Caco-2 (cell line): ENCODE results near the gene NR6A1. TPM values are rescaled to one million over a fixed set of nuclear protein-coding genes. Genes with fewer than 3 reads are reported as not detected.

Experiments
- BruUV-seq: library from RNA; stranded (reverse); fragments of 400-500 nt; replicated peaks from 2 replicates; lab custom pipeline; 2021; lab: Mats Ljungman, UMichigan
- CTCF ChIA-PET: fragments of 300-600 bp; sonication (Branson Sonifier 250); formaldehyde crosslinking; loops from one replicate; lab custom pipeline; 2022; ENCODE audit warnings: antibody characterized with exemption; lab: Charles Lee
- POLR2A ChIA-PET: fragments of 300-600 bp; sonication (Branson Sonifier 250); formaldehyde crosslinking; loops from one replicate; lab custom pipeline; 2022; ENCODE audit warnings: antibody characterized with exemption; lab: Charles Lee
- DNase-seq, 2 experiments: peaks; one replicate each; pipeline versions ENCODE4 v3.0.0 to v3.0.0-alpha.2; 2020 to 2022
- H3K27me3 ChIP-seq: replicated peaks from 2 replicates; pipeline ENCODE4 v1.6.0; 2011; ENCODE audit warnings: low read length; ENCODE audit not compliant: control insufficient read depth, insufficient read depth
- H3K36me3 ChIP-seq: 2 replicates; pipeline ENCODE4 v1.5.1; 2011; ENCODE audit warnings: low read length; ENCODE audit not compliant: control insufficient read depth, insufficient read depth
- H3K4me1 ChIP-seq: fragments of 250-450 bp; sonication (Bioruptor Pico); 2 replicates; pipeline ENCODE4 v1.5.1; 2020; ENCODE audit warnings: mild to moderate bottlenecking
- H3K4me3 ChIP-seq: 2 replicates; pipeline ENCODE4 v1.5.1; 2011; ENCODE audit warnings: low read depth, mild to moderate bottlenecking, control low read depth, low read length
- H3K9me3 ChIP-seq: fragments of 250-450 bp; sonication (Bioruptor Pico); 2 replicates; pipeline ENCODE4 v1.5.1; 2020; ENCODE audit warnings: mild to moderate bottlenecking, moderate library complexity
- H3K27ac Mint-ChIP-seq: one replicate; pipeline ENCODE4 v1.8.0; 2022; ENCODE audit warnings: mixed read lengths; ENCODE audit not compliant: unreplicated experiment
- H3K27me3 Mint-ChIP-seq: one replicate; pipeline ENCODE4 v1.8.0; 2022; ENCODE audit warnings: mixed read lengths; ENCODE audit not compliant: insufficient read depth, unreplicated experiment
- H3K36me3 Mint-ChIP-seq: one replicate; pipeline ENCODE4 v1.8.0; 2022; ENCODE audit warnings: mild to moderate bottlenecking, mixed read lengths; ENCODE audit not compliant: insufficient read depth, unreplicated experiment
- H3K4me1 Mint-ChIP-seq: one replicate; pipeline ENCODE4 v1.8.0; 2022; ENCODE audit warnings: low read depth, mixed read lengths; ENCODE audit not compliant: unreplicated experiment
- H3K4me3 Mint-ChIP-seq: one replicate; pipeline ENCODE4 v1.8.0; 2022; ENCODE audit warnings: mild to moderate bottlenecking, moderate library complexity, mixed read lengths; ENCODE audit not compliant: unreplicated experiment
- H3K9me3 Mint-ChIP-seq: one replicate; pipeline ENCODE4 v1.8.0; 2022; ENCODE audit warnings: mixed read lengths; ENCODE audit not compliant: unreplicated experiment
- CTCF ChIP-seq, 2 experiments: fragments of 200-600 bp in 1 of 2; IDR thresholded peaks; 1 replicate in 1 of 2; 2 replicates in 1 of 2; pipeline versions ENCODE4 v1.5.1 to v1.8.0; 2011 to 2022; ENCODE audit warnings: antibody characterized with exemption in 1 of 2, control low read depth in 1 of 2, inconsistent platforms in 1 of 2, low read depth in 1 of 2, low read length in 1 of 2, mild to moderate bottlenecking in 1 of 2, moderate library complexity in 1 of 2; ENCODE audit not compliant: insufficient read depth in 1 of 2, severe bottlenecking in 1 of 2, unreplicated experiment in 1 of 2
- intact Hi-C: fragments of 100-400 bp; cut with micrococcal nuclease; formaldehyde crosslinking; loops from one replicate; pipeline ENCODE4 v1.10.0; 2022; ENCODE audit not compliant: unreplicated experiment
- total RNA-seq: library from RNA; stranded (reverse); gene quantifications from 2 replicates; pipeline ENCODE4 v1.2.3, GENCODE V29; 2022

The NR6A1 gene
- total RNA-seq, 1 experiment from 2014 or later, result 33.6 TPM

GRCh38 chr9:124505006-124505900 lies 265.9 kb downstream of the NR6A1 start:
- CTCF ChIA-PET, result interaction anchor here (1.2 kb wide), 1 partner anchor 392 kb away, joined by 3 read pairs; no protein-coding TSS in a partner anchor
- H3K4me3 ChIP-seq, result peak overlapping the region; percentile 14; the same call in 1 of the 2 replicates

GRCh38 chr9:124504530-124505005 lies 266.5 kb downstream of the NR6A1 start:
- intact Hi-C loops, result no loop called here
- Histone ChIP-seq H3K27me3 (no peaks in the 10 kb centered on the region; the same call in 1 of the 2 replicates), H3K4me1 (no peaks in the 10 kb centered on the region), H3K4me3 (peak overlapping the region; percentile 35), H3K9me3 (no peaks in the 10 kb centered on the region), H3K36me3 (no peaks in the 10 kb centered on the region)
- ChIA-PET POLR2A (no interaction called here), CTCF (interaction anchor here (0.7 to 1.2 kb wide), 2 partner anchors 14 to 393 kb away, joined by 3 to 4 read pairs; no protein-coding TSS in a partner anchor)
- peaks cover 8% of the 10 kb centered on the region for H3K4me1 Mint-ChIP-seq
- no peak overlapping the region for H3K27ac Mint-ChIP-seq
- H3K27me3 Mint-ChIP-seq, result peaks cover 10% of the 10 kb centered on the region
- no peak for DNase-seq
- no peak for TF ChIP-seq CTCF (IDR thresholded peaks at IDR 0.05; ENCODE audit: insufficient read depth in 1 of 2, low read depth in 1 of 2, low read length in 1 of 2, severe bottlenecking in 1 of 2, unreplicated experiment in 1 of 2)
- no peaks in the 10 kb centered on the region for H3K9me3 Mint-ChIP-seq
- no peak overlapping the region for H3K4me3 Mint-ChIP-seq
- BruUV-seq, result no TSS peak
- peaks cover 4% of the 10 kb centered on the region for H3K36me3 Mint-ChIP-seq

More at GRCh38 chr9:124505006-124505900, 265.9 kb downstream of the NR6A1 start:
- Mint-ChIP-seq H3K9me3 (no peaks in the 10 kb centered on the region), H3K27me3 (peaks cover 9% of the 10 kb centered on the region), H3K27ac (no peak overlapping the region), H3K4me1 (peaks cover 8% of the 10 kb centered on the region), H3K4me3 (peak overlapping the region; percentile 61), H3K36me3 (peaks cover 4% of the 10 kb centered on the region)
- POLR2A ChIA-PET, result interaction anchor here (0.6 kb wide), 1 partner anchor 216 kb away, joined by 4 read pairs; no protein-coding TSS in a partner anchor
- no peak for TF ChIP-seq CTCF (IDR thresholded peaks at IDR 0.05; ENCODE audit: insufficient read depth in 1 of 2, low read depth in 1 of 2, low read length in 1 of 2, severe bottlenecking in 1 of 2, unreplicated experiment in 1 of 2)
- no peak for DNase-seq
- Histone ChIP-seq H3K4me1 (no peaks in the 10 kb centered on the region), H3K27me3 (no peaks in the 10 kb centered on the region; the same call in 1 of the 2 replicates), H3K9me3 (no peaks in the 10 kb centered on the region), H3K36me3 (no peaks in the 10 kb centered on the region)
- intact Hi-C loops, result no loop called here
- BruUV-seq, result no TSS peak

- Mint-ChIP-seq H3K9me3 (no peaks in the 10 kb centered on the region), H3K27me3 (peaks cover 11% of the 10 kb centered on the region), H3K27ac (peak overlapping the region; percentile 27), H3K4me3 (peak overlapping the region; percentile 81), H3K36me3 (peaks cover 4% of the 10 kb centered on the region), H3K4me1 (peaks cover 8% of the 10 kb centered on the region)
- intact Hi-C loops, result no loop called here
- TF ChIP-seq CTCF (IDR thresholded peaks at IDR 0.05; ENCODE audit: insufficient read depth in 1 of 2, low read depth in 1 of 2, low read length in 1 of 2, severe bottlenecking in 1 of 2, unreplicated experiment in 1 of 2), result no peak
- ChIA-PET CTCF (interaction anchor here (0.7 to 1.2 kb wide), 2 partner anchors 13 to 394 kb away, joined by 3 to 4 read pairs; no protein-coding TSS in a partner anchor), POLR2A (no interaction called here)
- BruUV-seq, result no TSS peak
- no peak for DNase-seq
- H3K4me1 ChIP-seq, result no peaks in the 10 kb centered on the region
- no peaks in the 10 kb centered on the region; the same call in 1 of the 2 replicates for H3K27me3 ChIP-seq
- no peaks in the 10 kb centered on the region for H3K36me3 ChIP-seq
- no peaks in the 10 kb centered on the region for H3K9me3 ChIP-seq
- H3K4me3 ChIP-seq, result peak overlapping the region; percentile 35
These were observed 267.2 kb downstream of the NR6A1 start for GRCh38 chr9:124503713-124504529.
